ENCODE measurements around the gene MRPL52.
"Not testable (repeated sequence)": the region's sequence is repeated elsewhere in the genome, so short reads cannot be mapped to it uniquely, and the experiment has no call there.

The MRPL52 gene

DNA sequence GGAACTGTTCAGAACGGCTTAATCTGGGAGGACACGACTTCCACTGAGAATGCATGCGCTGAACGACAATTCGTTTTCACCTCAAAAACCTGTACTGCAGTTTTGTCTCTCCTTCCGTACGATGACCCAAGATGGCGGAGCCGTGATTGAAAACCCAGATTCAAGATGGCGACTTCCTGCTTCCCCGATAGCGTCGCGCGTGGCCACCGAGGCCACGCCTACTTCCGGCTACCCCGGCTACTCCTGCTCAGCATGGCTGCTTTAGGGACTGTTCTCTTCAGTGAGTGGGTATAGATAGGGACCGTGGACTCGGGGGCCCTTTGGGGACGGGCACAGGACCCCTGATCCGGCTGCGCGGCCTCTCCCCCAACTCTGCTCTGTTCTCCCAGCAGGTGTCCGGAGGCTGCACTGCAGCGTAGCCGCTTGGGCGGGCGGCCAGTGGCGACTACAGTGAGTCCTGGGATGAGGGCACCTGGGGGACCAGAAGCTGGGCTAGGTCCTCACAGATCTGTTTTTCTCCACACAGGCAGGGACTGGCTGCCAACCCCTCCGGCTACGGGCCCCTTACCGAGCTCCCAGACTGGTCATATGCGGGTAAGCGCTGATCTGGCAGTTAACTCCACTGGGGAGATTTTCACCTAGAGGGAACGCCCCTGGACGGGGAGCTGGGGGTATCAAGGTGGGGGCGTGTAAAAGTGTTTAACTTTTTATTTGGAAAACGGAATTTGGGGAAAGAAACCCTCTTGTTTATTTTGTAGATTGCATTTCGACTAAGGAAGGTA, at the start of gene MRPL52:
Gene MRPL52 (plus strand): TSS at position 227 of the 782 bp plus-strand sequence. CDS start 26 bp downstream, at position 253.
- peak; percentile 92 for DNase-seq

DNA sequence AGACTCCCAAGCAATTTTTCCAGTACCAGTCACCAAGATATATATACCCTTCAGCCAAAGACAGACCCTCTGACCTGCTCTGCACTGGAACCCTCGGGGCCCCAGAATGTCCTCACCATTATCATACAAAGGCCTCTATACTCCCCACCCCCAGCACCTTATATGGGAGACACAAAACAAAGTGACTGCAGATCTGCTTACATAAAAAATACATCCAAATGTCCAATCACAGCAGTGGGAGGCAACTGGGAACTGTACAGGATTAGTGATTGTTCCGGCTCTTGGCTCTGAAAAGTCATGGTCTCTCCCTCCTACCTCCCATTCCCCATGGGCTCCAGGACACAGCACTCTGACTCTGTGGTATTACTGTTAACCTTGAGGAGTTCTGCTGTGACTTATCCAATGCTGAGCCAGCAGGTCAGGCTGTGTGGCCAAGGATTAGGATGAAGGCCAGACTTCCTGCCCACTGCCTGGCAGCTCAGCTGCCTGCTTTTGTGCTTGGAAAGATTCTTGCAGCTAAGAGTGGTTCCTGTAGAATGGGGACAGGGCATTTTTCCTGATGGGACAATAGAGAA, 49.5 kb upstream of the MRPL52 start:
- no peak for DNase-seq

DNA sequence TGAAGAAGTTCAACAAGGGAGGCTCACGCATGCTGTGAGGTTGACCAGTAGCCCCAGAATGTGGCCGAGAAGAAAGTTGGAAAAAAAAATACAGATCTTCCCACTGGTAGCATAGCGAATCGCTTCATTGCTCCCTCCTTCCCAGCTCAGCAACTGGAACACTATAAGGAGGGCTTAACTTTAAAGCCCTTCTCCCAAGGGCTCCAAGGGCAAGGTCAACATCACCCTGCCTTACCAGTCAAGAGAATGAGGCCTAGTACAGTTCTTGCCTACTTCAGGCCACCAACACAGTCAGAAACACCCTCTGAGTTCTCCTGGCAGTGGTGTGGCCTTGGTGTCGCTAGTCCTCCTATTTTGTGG, 48.8 kb upstream of the MRPL52 start:
- no peak for DNase-seq

DNA sequence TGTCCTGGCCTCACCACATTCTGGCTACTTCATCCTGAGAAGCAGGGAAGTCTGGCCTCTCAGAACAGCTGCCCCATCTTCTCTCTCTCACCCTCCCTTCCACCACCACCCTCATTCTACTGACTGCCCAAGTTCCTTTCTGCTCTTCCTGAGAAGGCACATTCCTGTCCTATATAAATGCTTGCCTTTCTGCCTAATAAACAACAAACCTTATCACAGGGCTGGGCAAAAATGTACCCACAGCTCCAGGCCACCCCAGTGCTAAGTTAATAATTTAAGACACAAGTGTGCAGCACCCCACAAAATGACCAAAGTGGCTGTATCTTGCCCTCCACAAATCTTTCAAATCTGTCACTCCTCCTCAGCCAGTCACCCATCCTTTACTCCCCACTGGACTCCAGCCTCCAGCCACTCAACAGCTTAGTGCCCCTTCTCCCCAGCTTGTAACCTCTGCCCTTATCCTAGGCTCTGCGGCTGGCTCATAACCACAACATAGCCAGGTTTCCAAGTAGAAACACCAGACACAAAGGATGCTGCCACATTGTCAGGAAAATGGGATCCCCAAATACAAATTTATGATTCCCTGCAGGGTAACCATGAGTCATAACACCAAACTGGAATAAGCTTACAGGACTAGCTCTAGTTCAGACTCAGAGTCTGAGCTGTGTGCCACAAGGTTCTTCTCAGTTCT, 48.2 kb upstream of the MRPL52 start:
- peak; percentile 53 for DNase-seq

DNA sequence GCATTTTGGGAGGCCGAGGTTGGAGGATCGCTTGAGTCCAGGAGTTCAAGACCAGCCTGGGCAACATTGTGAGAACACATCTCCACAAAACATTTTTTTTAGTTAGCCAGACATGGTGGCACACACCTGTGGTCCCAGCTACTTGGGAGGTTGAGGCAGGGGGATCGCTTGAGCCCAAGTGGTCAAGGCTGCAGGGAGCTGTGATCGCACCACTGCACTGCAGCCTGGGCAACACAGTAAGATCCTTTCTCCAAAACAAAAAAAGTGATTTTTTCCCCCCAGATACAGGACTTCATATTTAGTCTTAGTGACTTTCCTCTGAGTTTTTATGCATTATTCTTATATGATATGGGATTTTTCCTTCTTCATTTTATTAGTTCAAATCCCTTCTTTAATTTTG, 43.0 kb upstream of the MRPL52 start:
- no peak for DNase-seq

DNA sequence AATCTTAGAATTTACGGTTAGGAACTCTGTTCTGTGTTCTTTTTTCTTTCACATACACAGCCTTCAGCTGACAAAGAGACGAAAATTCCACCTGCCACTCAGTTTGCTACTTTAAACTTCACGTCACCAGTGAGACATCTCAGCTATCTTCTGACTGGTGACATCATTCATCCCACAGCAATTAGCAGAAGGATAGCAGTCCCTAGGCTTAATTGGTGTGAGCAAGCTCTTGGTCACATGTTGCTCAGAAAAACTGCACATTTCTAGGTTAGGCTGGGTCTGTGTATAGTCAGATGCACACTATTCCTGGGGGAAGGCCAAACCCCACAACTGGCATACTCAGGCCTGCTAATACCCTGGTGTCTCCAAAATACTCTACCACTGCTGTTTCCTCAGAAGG, 38.4 kb upstream of the MRPL52 start:
- peak; percentile 89 for DNase-seq

DNA sequence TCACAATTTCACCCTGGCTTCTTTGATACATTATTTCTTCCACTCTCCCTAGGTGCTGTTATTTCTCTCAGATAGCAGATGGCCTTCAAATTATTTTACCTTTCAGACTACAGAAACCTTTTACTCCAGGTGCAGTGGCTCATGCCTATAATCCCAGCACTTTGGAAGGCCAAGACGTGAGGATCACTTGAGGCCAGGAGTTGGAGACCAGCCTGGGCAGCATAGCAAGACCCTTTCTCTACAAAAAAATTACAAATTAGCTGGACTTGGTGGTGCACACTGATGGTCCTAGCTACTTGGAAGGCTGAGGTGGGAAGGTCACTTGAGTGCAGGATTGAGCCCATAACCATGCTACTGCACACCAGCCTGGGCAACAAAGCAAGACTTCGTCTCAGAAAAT, 37.5 kb upstream of the MRPL52 start:
- DNase-seq: no peak

DNA sequence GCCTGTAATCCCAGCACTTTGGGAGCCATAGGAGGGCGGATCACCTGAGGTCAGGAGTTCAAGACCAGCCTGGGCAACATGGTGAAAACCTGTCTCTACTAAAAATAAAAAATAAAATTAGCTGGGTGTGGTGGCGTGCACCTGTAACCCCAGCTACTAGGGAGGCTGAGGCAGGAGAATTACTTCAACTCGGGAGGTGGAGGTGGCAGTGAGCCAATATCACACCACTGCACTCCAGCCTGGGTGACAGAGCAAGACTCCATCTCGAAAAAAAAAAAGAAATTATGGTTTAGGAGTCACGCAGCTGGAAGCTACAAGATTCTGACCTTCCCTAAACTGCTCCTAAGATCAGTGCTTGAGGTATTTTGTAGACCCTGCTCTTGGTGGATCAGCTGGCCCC, 36.1 kb upstream of the MRPL52 start:
- DNase-seq: not testable (repeated sequence)

DNA sequence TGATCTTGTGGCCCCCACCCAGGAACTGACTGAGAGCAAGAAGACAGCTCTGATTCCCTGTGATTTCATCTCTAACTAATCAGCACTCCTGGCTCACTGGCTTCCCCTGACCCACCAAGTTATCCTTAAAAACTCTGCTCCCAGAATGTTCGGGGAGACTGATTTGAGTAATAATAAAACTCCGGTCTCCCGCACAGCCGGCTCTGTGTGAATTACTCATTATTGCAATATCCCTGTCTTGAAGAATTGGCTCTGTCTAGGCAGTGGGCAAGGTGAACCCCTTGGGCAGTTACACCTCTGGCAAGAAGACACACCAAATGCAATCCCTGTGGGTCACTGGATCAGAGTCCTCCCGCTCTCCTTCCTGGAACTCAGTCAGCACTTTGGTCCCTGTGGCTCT, 35.7 kb upstream of the MRPL52 start:
- DNase-seq: no peak

DNA sequence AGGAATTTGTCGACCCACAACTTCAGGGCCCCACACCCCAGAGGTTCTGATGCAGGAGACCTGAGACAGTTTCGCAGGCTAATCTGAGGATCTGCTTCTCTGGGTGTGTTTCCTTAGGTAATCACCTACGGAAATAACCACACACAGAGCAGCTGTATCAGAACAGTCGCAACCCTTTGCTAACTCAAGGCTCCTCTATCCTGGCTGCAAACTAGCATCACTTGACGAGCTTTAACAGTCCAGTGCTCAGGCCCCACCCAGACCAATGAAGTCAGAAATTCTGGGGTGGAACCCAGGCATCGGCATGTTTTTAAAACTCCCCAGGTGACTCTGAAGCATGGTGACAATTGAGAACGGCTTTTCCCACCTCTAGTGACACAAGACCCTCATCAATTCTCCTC, 35.1 kb upstream of the MRPL52 start:
- no peak for DNase-seq

DNA sequence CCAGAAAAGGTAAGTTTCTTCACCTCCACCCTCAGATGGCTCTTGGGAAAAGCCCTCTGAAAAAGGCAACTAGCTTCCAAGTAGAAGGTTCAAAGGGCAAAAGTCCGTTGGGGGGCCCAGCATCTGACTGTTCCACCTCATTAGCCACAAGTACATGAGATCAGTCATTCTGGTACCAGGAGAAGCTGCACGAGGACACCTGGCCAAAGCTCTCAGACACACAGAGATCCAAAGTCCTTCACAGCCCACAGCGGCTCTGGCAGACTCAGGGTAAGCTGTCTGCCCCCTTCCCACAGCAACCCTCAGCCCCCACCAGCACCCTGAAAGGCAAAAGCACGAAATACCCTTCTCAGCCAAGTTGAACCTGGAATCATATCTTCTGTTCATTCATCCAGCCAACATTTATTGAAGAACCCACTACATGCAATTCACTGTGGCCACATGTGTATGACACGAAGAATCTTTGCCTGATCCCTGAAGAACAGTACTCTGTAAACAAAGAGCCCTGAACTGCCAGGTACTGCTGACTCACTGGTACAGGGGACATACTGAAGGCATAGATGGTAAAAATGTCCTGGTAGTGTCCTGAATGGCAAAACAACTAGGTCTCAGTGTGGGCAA, 33.5 kb upstream of the MRPL52 start:
- DNase-seq: no peak

DNA sequence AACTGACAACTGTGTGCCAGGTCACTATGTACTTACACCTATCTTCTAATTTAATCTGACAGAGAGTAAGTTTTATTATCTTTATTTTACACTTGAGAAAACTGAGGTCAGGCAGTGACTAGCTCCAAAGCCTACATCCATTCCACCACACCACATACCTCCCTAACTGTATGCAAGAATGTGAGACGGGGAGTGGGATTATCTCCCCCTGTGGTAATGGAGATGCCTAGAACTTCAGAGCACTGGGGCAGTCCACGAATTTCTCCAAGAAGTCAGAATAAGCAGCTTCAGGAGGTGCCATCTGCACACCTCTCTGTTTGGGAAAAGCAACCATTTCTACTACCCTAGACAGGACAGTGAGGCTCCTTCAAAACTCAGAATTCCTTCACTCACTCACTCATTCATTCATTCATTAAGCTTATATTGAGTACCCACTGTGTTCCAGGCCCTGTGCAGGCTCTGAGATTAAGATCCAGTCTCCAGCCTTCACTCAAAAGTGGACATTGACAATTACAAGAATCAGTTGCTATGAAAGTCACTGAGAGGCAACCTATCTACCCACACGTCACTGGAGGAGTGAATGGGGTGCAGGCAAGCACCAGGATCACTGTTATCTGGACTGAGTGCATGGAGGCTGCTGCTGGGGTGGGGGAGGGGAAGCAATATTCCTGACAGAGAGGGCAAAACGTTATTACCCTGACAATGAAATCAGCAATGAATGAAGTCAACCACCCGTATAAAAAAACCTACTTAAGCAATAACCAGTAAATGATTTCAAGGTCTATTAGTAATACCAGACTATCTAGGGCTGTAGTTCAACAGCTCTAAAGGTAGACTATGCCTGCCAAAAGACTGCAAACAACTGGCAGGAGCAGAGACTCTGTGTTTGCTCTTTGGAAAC, 32.4 kb upstream of the MRPL52 start:
- no peak for DNase-seq

DNA sequence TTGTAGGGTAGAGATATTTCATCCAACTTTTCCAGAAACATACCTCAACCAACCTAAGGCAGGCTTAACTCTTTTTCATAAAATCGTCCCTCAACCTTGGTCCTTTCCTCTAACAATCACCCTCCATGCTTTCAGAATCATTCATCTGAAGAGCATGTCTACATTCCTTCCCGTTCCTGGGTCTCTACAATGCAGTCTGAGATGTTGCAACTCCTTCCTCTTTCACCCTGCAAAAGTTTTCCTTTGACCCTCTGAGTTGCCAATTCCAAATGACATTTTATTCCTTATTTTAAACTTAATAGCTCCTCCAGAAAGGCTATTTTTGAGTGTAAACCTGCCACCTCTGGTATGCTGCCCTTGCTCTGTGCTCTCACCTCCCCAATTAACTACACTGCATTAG, 31.2 kb upstream of the MRPL52 start:
- DNase-seq: no peak

DNA sequence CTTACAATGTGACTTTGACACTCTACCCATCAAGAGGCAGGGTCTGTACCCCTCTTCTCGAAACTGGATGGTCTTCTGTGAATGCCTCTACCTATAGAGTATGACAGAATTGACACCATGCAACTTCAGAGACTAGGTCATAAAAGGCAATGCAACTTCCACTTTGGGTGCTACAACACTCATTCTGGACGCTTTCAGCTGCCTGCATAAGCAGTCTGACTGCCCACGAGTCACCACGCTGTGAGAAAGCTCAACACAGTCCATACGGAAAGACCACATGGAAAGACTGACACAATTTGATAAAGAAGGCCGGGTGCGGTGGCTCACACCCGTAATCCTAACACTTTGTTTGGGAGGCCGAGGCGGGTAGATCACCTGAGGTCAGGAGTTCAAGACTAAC, 29.3 kb upstream of the MRPL52 start:
- DNase-seq: no peak

DNA sequence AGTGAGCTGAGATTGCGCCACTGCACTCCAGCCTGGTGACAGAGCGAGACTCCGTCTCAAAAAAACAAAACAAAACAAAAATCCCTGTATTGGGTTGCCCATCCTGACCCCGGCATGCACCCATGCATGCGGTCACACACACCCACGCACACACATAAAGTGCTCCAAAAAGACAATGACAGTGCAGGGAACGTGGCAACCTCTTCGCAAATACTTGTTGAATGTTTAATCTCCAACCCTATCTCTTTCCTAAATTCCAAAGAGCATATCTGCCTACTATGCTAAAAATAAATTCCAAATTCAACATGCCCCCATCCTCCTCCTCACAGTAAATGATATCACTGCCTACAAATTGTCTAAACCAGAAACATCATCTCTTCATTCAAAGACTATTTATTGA, 28.0 kb upstream of the MRPL52 start:
- no peak for DNase-seq

DNA sequence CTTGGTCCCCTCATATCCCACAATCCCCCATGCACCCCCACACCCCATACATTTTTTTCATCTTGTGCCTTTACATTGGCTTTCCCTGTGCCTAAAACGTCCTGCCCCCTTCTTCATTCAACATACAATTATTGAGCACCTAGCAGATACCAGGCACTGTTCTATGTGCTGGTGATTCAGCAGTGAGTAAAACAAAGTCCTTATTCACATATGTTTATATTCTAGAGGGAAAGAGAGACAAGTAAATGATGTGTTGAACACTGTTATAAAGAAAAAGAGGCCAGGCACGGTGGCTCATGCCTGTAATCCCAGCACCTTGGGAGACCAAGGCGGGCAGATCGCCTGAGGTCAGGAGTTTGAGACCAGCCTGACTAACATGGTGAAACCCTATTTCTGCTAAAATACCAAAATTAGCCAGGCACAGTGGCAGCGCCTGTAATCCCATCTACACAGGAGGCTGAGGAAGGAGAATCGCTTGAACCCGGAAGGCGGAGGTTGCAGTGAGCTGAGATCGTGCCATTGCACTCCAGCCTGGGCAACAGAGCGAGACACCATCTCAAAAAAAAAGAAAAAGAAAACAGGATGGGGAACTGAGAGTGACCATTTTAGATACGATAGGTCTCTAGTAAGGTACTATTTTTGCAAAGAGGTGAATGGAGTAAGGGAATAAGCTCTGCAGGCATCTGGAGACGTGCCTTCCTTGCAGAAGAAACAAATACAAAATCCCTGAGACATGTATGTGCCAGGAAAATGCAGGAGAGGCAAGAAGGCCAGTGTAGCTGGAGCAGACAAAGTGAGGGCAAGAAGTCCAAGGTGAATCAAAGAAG, 26.6 kb upstream of the MRPL52 start:
- DNase-seq: no peak

DNA sequence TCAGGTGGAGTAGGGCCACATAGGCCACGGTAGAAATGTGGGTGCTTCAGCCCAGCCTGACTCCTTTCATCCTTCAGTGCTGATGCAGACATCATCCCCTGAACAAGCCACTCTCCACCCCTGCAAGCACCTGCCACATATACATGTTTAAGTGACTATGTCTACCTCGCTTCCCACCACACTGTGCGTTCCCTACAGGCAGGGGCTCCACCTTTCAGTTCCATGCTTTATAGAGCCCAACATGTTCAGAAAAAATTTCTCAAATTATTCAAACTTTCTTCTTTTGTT, 26.1 kb upstream of the MRPL52 start:
- no peak for DNase-seq

DNA sequence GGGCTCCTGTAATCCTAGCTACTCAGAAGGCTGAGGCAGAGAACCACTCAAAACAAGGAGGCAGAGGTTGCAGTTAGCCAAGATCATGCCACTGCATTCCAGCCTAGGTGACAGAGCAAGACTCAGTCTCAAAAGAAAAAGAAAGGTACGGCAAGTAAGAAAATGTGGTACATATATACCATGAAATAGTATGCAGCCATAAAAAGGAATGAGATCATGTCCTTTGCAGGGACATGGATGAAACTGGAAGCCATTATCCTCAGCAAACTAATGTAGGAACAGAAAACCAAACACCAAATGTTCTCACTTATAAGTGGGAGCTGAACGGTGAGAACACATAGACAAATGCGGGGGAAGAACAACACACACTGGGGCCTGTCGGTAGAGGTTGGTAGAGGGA, 24.5 kb upstream of the MRPL52 start:
- DNase-seq: not testable (repeated sequence)

DNA sequence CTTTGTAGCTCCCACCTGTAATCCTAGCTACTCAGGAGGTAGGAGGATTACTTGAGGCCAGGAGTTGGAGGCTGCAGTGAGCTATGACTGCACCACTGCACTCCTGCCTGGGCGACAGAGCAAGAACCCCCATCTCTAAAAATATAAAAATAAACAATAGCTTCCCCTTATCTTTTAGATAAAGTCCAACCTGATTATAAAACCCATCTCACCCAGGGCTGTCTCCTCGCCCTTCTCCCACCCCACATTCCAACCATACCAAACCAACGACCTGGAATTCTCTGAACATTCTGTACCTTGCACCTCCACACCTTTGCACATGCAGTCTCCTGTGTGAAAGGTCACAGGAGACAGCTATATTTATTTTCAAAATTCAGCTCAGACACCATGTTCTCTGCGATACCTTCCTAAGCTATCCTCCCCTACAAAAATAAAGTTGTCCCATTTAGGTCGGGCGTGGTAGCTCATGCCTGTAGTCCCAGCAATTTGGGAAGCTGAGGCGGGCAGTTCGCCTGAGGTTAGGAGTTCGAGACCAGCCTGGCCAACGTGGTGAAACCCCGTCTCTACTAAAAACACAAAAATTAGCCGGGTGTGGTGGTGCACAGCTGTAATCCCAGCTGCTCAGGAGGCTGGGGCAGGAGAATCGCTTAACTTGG, 22.1 kb upstream of the MRPL52 start:
- DNase-seq: peak; percentile 63

DNA sequence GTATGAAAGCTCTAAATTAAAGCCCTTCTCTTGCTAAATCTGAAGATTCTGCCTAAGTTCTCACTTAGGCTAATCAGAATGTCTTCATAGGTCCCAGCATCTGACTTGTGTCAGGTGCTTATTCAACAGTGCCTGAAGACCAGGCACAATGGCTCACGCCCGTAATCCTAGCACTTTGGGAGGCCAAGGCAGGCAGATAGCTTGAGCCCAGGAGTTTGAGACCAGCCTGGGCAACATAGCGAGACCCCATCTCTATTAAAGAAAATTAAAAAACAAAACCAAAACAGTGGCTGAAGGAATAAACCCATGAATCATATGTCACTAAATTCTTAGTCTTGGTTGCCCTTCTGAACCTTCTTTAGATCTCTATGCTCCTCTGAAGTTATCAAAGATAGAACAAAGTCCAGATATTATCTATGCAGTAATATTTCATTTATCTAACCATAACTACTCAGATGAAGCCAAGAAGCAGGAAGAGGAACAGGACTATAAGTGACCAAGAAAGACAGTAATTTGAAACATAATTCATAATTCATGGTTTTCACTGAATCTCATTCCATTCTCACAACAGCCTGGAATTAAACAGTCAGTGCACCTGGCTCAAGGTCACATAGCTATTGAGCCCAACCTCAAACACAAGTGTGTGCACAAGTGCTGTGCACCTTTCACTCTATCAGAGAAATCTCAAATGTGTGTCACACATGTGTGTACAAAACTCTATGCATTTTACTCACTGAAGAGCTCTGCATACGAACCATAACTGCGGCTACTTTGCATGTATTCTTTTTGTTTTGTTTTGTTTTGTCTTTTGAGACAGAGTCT, 21.1 kb upstream of the MRPL52 start:
- no peak for DNase-seq

DNA sequence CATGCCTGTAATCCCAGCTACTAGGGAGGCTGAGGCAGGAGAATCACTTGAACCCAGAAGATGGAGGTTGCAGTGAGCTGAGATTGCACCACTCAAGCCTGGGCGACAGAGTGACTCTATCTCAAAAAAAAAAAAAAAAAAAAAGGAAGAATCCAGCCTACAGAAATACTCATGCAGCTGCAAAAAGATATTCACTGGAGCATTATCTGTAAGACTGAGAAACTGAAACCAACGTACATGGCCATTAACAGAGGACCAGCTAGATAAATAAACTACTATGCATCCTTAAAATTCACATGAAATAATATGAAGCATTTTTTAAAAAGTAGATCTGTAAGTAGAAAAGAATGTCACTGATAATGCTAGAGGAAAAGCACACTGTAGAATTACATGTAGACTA, 18.0 kb upstream of the MRPL52 start:
- DNase-seq: no peak
